ENCODE results near the gene LANCL3. TPM values are rescaled to one million over a fixed set of nuclear protein-coding genes. Genes with fewer than 3 reads are reported as not detected.
A peak's percentile ranks its signal among the peaks of the same experiment; 100 is the strongest.
"Not testable (repeated sequence)": the region's sequence is repeated elsewhere in the genome, so short reads cannot be mapped to it uniquely, and the experiment has no call there.

The LANCL3 gene
- 1 to 10 TPM; 1.8 to 3.2 (median 2.5) TPM for total RNA-seq

- peak within 1 kb of the TSS; percentile 45 for H3K4me3 ChIP-seq
- WGBS, result 36% methylated on average over 16 of the region's 68 CpGs
- not testable (repeated sequence) for H3K36me3 ChIP-seq; H3K27ac ChIP-seq; H3K4me1 ChIP-seq; H3K27me3 ChIP-seq; H3K9me3 ChIP-seq; DNase-seq (ENCODE audit: low spot score in 2 of 2)
Measured at GRCh38 chrX:37571426-37572107, at the start of gene LANCL3. LANCL3 (plus strand) TSS chrX:37571661; CDS start chrX:37571871, 210 bp downstream.

GRCh38 chrX:37523673-37524072 lies 47.8 kb upstream of the LANCL3 start:
- WGBS, result 51% methylated on average over 3 of the region's 3 CpGs
- H3K27ac ChIP-seq; H3K4me1 ChIP-seq; H3K9me3 ChIP-seq; DNase-seq (ENCODE audit: low spot score in 2 of 2); H3K36me3 ChIP-seq; H3K27me3 ChIP-seq; H3K4me3 ChIP-seq: not testable (repeated sequence)

- no peaks in the 10 kb centered on the region for H3K9me3 ChIP-seq
- H3K27me3 ChIP-seq, result no peaks in the 10 kb centered on the region
- DNase-seq (ENCODE audit: low spot score in 2 of 2), result no peak
- no peak for TF ChIP-seq EP300 (IDR thresholded peaks at IDR 0.05)
- WGBS, result 90% methylated on average over 10 of the region's 11 CpGs
- H3K36me3 ChIP-seq, result no peaks in the 10 kb centered on the region
- H3K27ac ChIP-seq, result no peak overlapping the region
- H3K4me1 ChIP-seq, result no peaks in the 10 kb centered on the region
- no peak overlapping the region for H3K4me3 ChIP-seq
Measured at GRCh38 chrX:37541991-37542390, 29.5 kb upstream of the LANCL3 start.

- 92% methylated on average over 14 of the region's 15 CpGs for WGBS
Measured at GRCh38 chrX:37542791-37543190, 28.7 kb upstream of the LANCL3 start.

GRCh38 chrX:37543324-37543723 lies 28.1 kb upstream of the LANCL3 start:
- Histone ChIP-seq H3K9me3 (no peaks in the 10 kb centered on the region), H3K4me3 (no peak overlapping the region), H3K27ac (no peak overlapping the region), H3K4me1 (no peaks in the 10 kb centered on the region), H3K27me3 (no peaks in the 10 kb centered on the region), H3K36me3 (no peaks in the 10 kb centered on the region)
- WGBS, result 90% methylated on average over 5 of the region's 23 CpGs
- TF ChIP-seq CTCF (IDR thresholded peaks at IDR 0.05) (no peak), EP300 (IDR thresholded peaks at IDR 0.05) (no peak), POLR2A (IDR thresholded peaks at IDR 0.05) (no peak), POLR2AphosphoS5 (IDR thresholded peaks at IDR 0.05) (no peak)
- no peak for DNase-seq (ENCODE audit: low spot score in 2 of 2)

More at GRCh38 chrX:37542791-37543190, 28.7 kb upstream of the LANCL3 start:
- no peak for DNase-seq (ENCODE audit: low spot score in 2 of 2)
- Histone ChIP-seq H3K36me3 (no peaks in the 10 kb centered on the region), H3K27ac (no peak overlapping the region), H3K4me3 (no peak overlapping the region), H3K27me3 (no peaks in the 10 kb centered on the region), H3K9me3 (no peaks in the 10 kb centered on the region), H3K4me1 (no peaks in the 10 kb centered on the region)
- TF ChIP-seq EP300 (IDR thresholded peaks at IDR 0.05) (no peak), POLR2A (IDR thresholded peaks at IDR 0.05) (no peak), CTCF (IDR thresholded peaks at IDR 0.05) (no peak), POLR2AphosphoS5 (IDR thresholded peaks at IDR 0.05) (no peak)

GRCh38 chrX:37544531-37544930 lies 26.9 kb upstream of the LANCL3 start:
- H3K36me3 ChIP-seq; H3K4me1 ChIP-seq; H3K4me3 ChIP-seq; H3K27ac ChIP-seq; DNase-seq (ENCODE audit: low spot score in 2 of 2); H3K9me3 ChIP-seq; H3K27me3 ChIP-seq: not testable (repeated sequence)
- WGBS, result 100% methylated on average over 1 of the region's 1 CpG

- no peaks in the 10 kb centered on the region for H3K27me3 ChIP-seq
- H3K36me3 ChIP-seq, result no peaks in the 10 kb centered on the region
- H3K9me3 ChIP-seq, result no peaks in the 10 kb centered on the region
- H3K27ac ChIP-seq, result no peak overlapping the region
- H3K4me1 ChIP-seq, result no peaks in the 10 kb centered on the region
- DNase-seq (ENCODE audit: low spot score in 2 of 2), result no peak
- TF ChIP-seq EP300 (IDR thresholded peaks at IDR 0.05), result no peak
- no peak for TF ChIP-seq CTCF (IDR thresholded peaks at IDR 0.05)
- no peak for TF ChIP-seq POLR2AphosphoS5 (IDR thresholded peaks at IDR 0.05)
- no peak for TF ChIP-seq POLR2A (IDR thresholded peaks at IDR 0.05)
- 88% methylated on average over 25 of the region's 25 CpGs for WGBS
- H3K4me3 ChIP-seq, result no peak overlapping the region
Measured at GRCh38 chrX:37545066-37545465, 26.4 kb upstream of the LANCL3 start.

GRCh38 chrX:37549619-37550018 lies 21.8 kb upstream of the LANCL3 start:
- H3K9me3 ChIP-seq; H3K4me1 ChIP-seq; H3K27me3 ChIP-seq; H3K4me3 ChIP-seq; H3K36me3 ChIP-seq; DNase-seq (ENCODE audit: low spot score in 2 of 2); H3K27ac ChIP-seq: not testable (repeated sequence)

All from suprapubic skin (tissue), 4 donors.